KMS-11 (cell line): Measurements from ENCODE around the gene ISY1.

Source experiments
- H2AFZ ChIP-seq: fragments of 200-600 bp; sonication (generic); 2 replicates; pipeline ENCODE4 v1.6.1; 2016; ENCODE audit warnings: antibody characterized with exemption, mixed run types, low read depth
- H3K27ac ChIP-seq: fragments of 200-600 bp; sonication (generic); 2 replicates; pipeline ENCODE4 v1.6.1; 2016; ENCODE audit warnings: mild to moderate bottlenecking, mixed run types
- H3K27me3 ChIP-seq: fragments of 200-600 bp; sonication (generic); 2 replicates; pipeline ENCODE4 v1.6.1; 2017; ENCODE audit warnings: mild to moderate bottlenecking, low read depth, mixed run types, moderate library complexity; ENCODE audit not compliant: insufficient read depth
- H3K36me3 ChIP-seq: fragments of 200-600 bp; sonication (generic); 2 replicates; pipeline ENCODE4 v1.6.1; 2017; ENCODE audit warnings: mild to moderate bottlenecking, mixed run types; ENCODE audit not compliant: insufficient read depth
- H3K4me1 ChIP-seq: fragments of 200-600 bp; sonication (generic); 2 replicates; pipeline ENCODE4 v1.6.1; 2016; ENCODE audit warnings: mild to moderate bottlenecking, low read depth, mixed run types; ENCODE audit not compliant: poor library complexity, severe bottlenecking
- H3K4me2 ChIP-seq: fragments of 200-600 bp; sonication (generic); 2 replicates; pipeline ENCODE4 v1.7.0; 2016; ENCODE audit warnings: mild to moderate bottlenecking, mixed run types
- H3K4me3 ChIP-seq: fragments of 200-600 bp; sonication (generic); IDR thresholded peaks from 2 replicates; pipeline ENCODE4 v1.6.1; 2017; ENCODE audit warnings: low read depth, low read length, mixed read lengths; ENCODE audit not compliant: insufficient read depth
- H3K79me2 ChIP-seq: fragments of 200-600 bp; sonication (generic); 2 replicates; pipeline ENCODE4 v1.6.1; 2016; ENCODE audit warnings: low read depth, mixed run types; ENCODE audit not compliant: insufficient read depth
- H3K9ac ChIP-seq: fragments of 200-600 bp; sonication (generic); 2 replicates; pipeline ENCODE4 v1.6.1; 2016; ENCODE audit warnings: mild to moderate bottlenecking, mixed run types
- H4K20me1 ChIP-seq: fragments of 200-600 bp; sonication (generic); 2 replicates; pipeline ENCODE4 v1.6.1; 2016; ENCODE audit warnings: mild to moderate bottlenecking, mixed run types; ENCODE audit not compliant: insufficient read depth
- TF ChIP-seq, protein P1 (sequence below): fragments of 200-600 bp; sonication (generic); conservative IDR thresholded peaks from 2 replicates; pipeline ENCODE4 v1.6.1; 2017; ENCODE audit warnings: low read depth, mild to moderate bottlenecking, antibody characterized with exemption, low read length, moderate library complexity, mixed read lengths

Gene ISY1

DNA sequence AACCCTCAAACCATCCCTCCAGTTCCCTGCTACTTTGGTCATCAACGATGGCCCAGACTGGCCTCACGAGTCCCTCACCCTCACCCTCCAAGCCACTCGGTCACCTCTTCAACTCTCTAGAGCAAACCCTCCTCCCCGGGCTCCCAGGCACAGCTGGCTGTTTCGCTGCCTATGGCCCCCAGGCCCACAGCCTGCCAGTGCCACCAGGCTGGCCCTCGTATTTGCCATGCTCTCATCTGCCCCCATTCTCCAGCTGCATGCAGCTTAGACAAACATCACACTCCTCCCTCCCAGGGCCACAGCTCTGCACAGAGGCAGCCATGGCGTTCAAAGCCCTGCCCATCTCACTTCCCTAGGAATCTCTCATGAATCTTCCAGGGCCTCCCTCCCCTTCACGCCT is 53.1 kb downstream of the ISY1 start:
- Histone ChIP-seq H3K4me2 (no peak overlapping the region), H3K36me3 (no peaks in the 10 kb centered on the region), H3K27me3 (no peaks in the 10 kb centered on the region), H4K20me1 (no peaks in the 10 kb centered on the region), H2AFZ (no peak overlapping the region), H3K9ac (no peak overlapping the region), H3K79me2 (no peaks in the 10 kb centered on the region; the same call in 1 of the 2 replicates), H3K4me3 (no peak overlapping the region), H3K4me1 (peaks cover 42% of the 10 kb centered on the region), H3K27ac (no peak overlapping the region)
- TF ChIP-seq, protein P1, sequence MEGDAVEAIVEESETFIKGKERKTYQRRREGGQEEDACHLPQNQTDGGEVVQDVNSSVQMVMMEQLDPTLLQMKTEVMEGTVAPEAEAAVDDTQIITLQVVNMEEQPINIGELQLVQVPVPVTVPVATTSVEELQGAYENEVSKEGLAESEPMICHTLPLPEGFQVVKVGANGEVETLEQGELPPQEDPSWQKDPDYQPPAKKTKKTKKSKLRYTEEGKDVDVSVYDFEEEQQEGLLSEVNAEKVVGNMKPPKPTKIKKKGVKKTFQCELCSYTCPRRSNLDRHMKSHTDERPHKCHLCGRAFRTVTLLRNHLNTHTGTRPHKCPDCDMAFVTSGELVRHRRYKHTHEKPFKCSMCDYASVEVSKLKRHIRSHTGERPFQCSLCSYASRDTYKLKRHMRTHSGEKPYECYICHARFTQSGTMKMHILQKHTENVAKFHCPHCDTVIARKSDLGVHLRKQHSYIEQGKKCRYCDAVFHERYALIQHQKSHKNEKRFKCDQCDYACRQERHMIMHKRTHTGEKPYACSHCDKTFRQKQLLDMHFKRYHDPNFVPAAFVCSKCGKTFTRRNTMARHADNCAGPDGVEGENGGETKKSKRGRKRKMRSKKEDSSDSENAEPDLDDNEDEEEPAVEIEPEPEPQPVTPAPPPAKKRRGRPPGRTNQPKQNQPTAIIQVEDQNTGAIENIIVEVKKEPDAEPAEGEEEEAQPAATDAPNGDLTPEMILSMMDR = no peak

DNA sequence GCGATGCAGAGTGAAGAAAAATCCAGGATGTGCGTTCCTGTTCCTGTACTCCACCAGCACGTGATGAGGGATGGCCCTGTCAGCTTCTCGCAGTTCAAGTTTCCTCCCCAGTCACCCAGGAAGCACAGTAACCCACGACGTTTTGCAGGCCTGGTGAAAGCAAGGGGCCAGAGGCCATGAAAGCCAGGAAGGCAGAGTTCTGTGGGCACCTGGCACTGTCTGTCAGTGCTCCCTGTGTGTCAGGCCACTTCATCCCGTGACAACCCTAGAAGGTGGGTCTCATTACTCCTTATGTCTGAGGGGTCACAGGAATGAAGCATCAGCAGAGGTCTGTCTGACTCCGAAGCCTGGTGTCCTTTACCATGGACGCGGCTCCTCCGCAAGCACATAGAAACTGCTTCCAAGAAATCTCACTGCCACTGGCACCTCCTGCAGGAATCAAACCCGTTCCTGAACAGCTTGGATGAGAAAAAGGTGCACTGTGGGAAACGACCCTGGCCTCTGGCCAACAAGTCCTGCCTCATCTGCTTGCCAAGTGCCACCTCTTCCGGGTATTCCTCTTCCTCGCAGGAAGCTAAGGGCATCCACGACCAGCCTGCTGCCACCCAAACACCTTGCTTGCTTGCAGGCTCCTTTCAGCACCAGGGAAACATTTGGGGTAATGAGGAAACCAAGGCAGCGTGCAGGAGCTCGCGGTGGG is 53.8 kb downstream of the ISY1 start:
- H3K4me2 ChIP-seq = no peak overlapping the region
- H3K9ac ChIP-seq = no peak overlapping the region
- no peaks in the 10 kb centered on the region for H3K27me3 ChIP-seq
- H2AFZ ChIP-seq = no peak overlapping the region
- no peaks in the 10 kb centered on the region for H4K20me1 ChIP-seq
- peaks cover 34% of the 10 kb centered on the region for H3K4me1 ChIP-seq
- TF ChIP-seq, protein P1 = no peak
- no peak overlapping the region for H3K4me3 ChIP-seq
- H3K79me2 ChIP-seq = no peaks in the 10 kb centered on the region; the same call in 1 of the 2 replicates
- H3K36me3 ChIP-seq = no peaks in the 10 kb centered on the region
- no peak overlapping the region for H3K27ac ChIP-seq

DNA sequence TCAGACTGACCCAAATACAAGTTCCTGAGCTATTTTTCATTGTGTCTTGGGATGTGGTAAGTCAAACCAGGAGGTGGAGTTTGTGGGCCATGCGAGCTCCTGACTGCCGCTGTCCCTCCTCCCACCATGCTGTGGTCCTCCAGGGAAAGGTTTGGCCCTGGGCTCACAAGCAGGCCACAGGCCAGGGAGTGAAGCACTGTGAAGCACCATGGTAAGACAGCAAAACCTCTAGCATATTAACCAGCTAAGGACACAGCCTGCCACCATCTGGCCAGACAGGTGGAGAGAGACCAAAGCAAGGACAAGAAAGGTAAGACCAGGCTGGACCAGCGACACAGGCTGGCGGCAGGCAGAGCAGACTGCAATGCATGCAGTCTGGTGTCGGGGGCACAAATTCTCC is 54.5 kb downstream of the ISY1 start:
- Histone ChIP-seq H4K20me1 (no peaks in the 10 kb centered on the region), H3K79me2 (no peaks in the 10 kb centered on the region; the same call in 1 of the 2 replicates), H3K9ac (no peak overlapping the region), H3K4me1 (peaks cover 28% of the 10 kb centered on the region), H2AFZ (no peak overlapping the region), H3K4me3 (no peak overlapping the region), H3K27ac (no peak overlapping the region; the same call in 1 of the 2 replicates), H3K36me3 (no peaks in the 10 kb centered on the region), H3K27me3 (no peaks in the 10 kb centered on the region), H3K4me2 (no peak overlapping the region)
- TF ChIP-seq, protein P1 = no peak

DNA sequence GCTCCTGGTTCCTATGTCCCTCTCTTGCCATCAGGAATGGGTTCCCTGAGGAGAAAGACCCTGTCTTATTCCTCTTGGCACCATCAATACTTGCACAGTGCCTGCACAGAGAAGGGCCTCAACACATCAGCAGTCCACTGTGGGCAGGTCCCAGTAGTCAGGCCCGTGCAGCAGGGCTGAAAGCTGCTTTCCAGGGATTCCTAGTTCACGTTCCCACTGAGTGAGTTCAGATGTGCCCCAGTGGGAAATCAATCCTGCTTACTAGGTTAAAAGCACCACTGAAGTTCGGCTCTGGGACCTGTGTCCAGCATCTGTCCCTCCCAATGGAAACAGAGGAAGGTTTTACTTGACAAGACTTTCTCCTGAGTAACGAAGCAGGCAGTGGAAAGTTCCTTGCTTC is 55.0 kb downstream of the ISY1 start:
- Histone ChIP-seq H3K79me2 (no peaks in the 10 kb centered on the region; the same call in 1 of the 2 replicates), H3K4me3 (no peak overlapping the region), H3K4me1 (peaks cover 28% of the 10 kb centered on the region), H3K9ac (no peak overlapping the region), H3K27me3 (no peaks in the 10 kb centered on the region), H4K20me1 (no peaks in the 10 kb centered on the region), H3K36me3 (no peaks in the 10 kb centered on the region), H2AFZ (no peak overlapping the region), H3K27ac (no peak overlapping the region), H3K4me2 (no peak overlapping the region)
- TF ChIP-seq, protein P1 = no peak
